ENCODE measurements around the gene NDUFS2. TPM values are rescaled to one million over a fixed set of nuclear protein-coding genes. Genes with fewer than 3 reads are reported as not detected.

The NDUFS2 gene
- total and polyA plus RNA-seq, 2 donors (not counting 1 experiment from before 2014, with no cell fraction given) = 53.9 to 82.3 TPM

- Histone ChIP-seq H3K4me2 (replicated peaks; ENCODE audit: low read depth, low read length, poor library complexity, severe bottlenecking) (no peak overlapping the region), H4K20me1 (ENCODE audit: control insufficient read depth, insufficient read depth, low read length, poor library complexity, severe bottlenecking) (peaks cover 23% of the 10 kb centered on the region), H2AFZ (ENCODE audit: insufficient read depth, low read depth, low read length, poor library complexity, severe bottlenecking) (no peak overlapping the region), H3K9me3 (ENCODE audit: control extremely low read depth in 1 of 3, control insufficient read depth in 2 of 3, insufficient read depth in 1 of 3, low read length in 2 of 3) (no peaks in the 10 kb centered on the region), H3K27ac (ENCODE audit: low read length in 2 of 2) (no peak overlapping the region), H3K36me3 (replicated peaks in 1 of 2; ENCODE audit: control extremely low read depth in 1 of 2, control insufficient read depth in 1 of 2, extremely low read depth in 1 of 2, insufficient read depth in 2 of 2, low read length in 1 of 2) (peaks cover 8 to 82% of the 10 kb centered on the region in 2 experiments), H3K79me2 (ENCODE audit: control insufficient read depth, insufficient read depth, low read length) (peaks cover 13% of the 10 kb centered on the region), H3K4me1 (ENCODE audit: control insufficient read depth in 2 of 2, insufficient read depth in 2 of 2, low read length in 2 of 2) (peaks cover under 1% of the 10 kb centered on the region in 2 donors), H3K27me3 (replicated peaks in 1 of 4; ENCODE audit: control extremely low read depth in 1 of 4, control insufficient read depth in 3 of 4, insufficient read depth in 4 of 4, low read length in 3 of 4) (peaks cover 0 to under 1% (median under 1%) of the 10 kb centered on the region in 4 experiments), H3K4me3 (ENCODE audit: control extremely low read depth in 1 of 5, extremely low read depth in 1 of 5, insufficient read depth in 1 of 5, low read depth in 2 of 5, low read length in 4 of 5) (no peak overlapping the region), H3K9ac (ENCODE audit: low read length) (no peak overlapping the region)
- no peak overlapping the region for H3K4me3 Mint-ChIP-seq
- H3K9me3 Mint-ChIP-seq (ENCODE audit: insufficient read depth) = no peaks in the 10 kb centered on the region
- H3K4me1 Mint-ChIP-seq = peaks cover 3% of the 10 kb centered on the region
- ChIA-PET POLR2A (interaction anchor here (0.6 kb wide), 1 partner anchor 171 kb away, joined by 4 read pairs; no protein-coding TSS in a partner anchor), CTCF (interaction anchor here (0.6 to 3.2 kb wide), 12 partner anchors 10 to 180 kb away, joined by 3 to 33 read pairs (median 6); partner anchors contain the start of genes APOA2, PPOX and TOMM40L)
- intact Hi-C loops (cut with micrococcal nuclease) = loop anchor here (1.0 kb wide), 1 partner anchor 172 kb away; no protein-coding TSS in a partner anchor
- ATAC-seq (ENCODE audit: low read depth) (peak; percentile 99), DNase-seq (peak; percentile 81)
- H3K27ac Mint-ChIP-seq = no peak overlapping the region
- peaks cover 4% of the 10 kb centered on the region for H3K27me3 Mint-ChIP-seq
- no peak for TF ChIP-seq EZH2 (IDR thresholded peaks at IDR 0.05; ENCODE audit: borderline replicate concordance, insufficient read depth, low read depth, low read length, poor library complexity, severe bottlenecking)
- TF ChIP-seq, protein P1, sequence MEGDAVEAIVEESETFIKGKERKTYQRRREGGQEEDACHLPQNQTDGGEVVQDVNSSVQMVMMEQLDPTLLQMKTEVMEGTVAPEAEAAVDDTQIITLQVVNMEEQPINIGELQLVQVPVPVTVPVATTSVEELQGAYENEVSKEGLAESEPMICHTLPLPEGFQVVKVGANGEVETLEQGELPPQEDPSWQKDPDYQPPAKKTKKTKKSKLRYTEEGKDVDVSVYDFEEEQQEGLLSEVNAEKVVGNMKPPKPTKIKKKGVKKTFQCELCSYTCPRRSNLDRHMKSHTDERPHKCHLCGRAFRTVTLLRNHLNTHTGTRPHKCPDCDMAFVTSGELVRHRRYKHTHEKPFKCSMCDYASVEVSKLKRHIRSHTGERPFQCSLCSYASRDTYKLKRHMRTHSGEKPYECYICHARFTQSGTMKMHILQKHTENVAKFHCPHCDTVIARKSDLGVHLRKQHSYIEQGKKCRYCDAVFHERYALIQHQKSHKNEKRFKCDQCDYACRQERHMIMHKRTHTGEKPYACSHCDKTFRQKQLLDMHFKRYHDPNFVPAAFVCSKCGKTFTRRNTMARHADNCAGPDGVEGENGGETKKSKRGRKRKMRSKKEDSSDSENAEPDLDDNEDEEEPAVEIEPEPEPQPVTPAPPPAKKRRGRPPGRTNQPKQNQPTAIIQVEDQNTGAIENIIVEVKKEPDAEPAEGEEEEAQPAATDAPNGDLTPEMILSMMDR (IDR thresholded peaks at IDR 0.05) = peak; percentile 74
- 61% methylated on average over 10 of the region's 11 CpGs for WGBS (ENCODE audit: insufficient coverage)
These were observed 7.7 kb downstream of the NDUFS2 start for GRCh38 chr1:161209790-161210409.

DNA sequence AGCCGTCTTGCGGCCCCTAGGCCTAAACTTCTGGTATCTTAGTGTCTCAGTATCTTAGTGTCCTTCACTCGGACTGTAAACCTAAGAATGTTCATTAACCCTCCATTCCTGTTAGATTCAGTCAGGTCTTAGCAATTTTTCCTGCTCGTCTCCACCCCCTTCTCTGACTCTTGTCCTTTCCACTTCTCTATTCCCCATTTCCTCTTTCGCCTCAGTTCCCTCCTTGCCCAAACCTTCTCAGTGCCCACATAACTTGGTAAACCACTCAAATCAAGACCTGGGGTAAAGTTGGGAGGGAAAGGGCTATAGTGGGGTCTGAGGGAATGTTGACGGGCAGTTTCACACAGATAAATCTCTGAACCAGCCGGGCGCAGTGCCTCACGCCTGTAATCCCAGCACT lies 12.2 kb downstream of the NDUFS2 start:
- Mint-ChIP-seq H3K9me3 (ENCODE audit: insufficient read depth) (no peaks in the 10 kb centered on the region), H3K27ac (no peak overlapping the region), H3K4me1 (peaks cover 27% of the 10 kb centered on the region), H3K27me3 (peaks cover 12% of the 10 kb centered on the region), H3K4me3 (no peak overlapping the region)
- Histone ChIP-seq H3K4me3 (ENCODE audit: control extremely low read depth in 1 of 5, extremely low read depth in 1 of 5, insufficient read depth in 1 of 5, low read depth in 2 of 5, low read length in 4 of 5) (no peak overlapping the region), H3K4me1 (ENCODE audit: control insufficient read depth in 2 of 2, insufficient read depth in 2 of 2, low read length in 2 of 2) (peaks cover 15 to 26% of the 10 kb centered on the region in 2 donors), H3K9me3 (ENCODE audit: control extremely low read depth in 1 of 3, control insufficient read depth in 2 of 3, insufficient read depth in 1 of 3, low read length in 2 of 3) (no peaks in the 10 kb centered on the region), H4K20me1 (ENCODE audit: control insufficient read depth, insufficient read depth, low read length, poor library complexity, severe bottlenecking) (peaks cover 4% of the 10 kb centered on the region), H3K9ac (ENCODE audit: low read length) (no peak overlapping the region), H3K4me2 (replicated peaks; ENCODE audit: low read depth, low read length, poor library complexity, severe bottlenecking) (no peak overlapping the region), H3K79me2 (ENCODE audit: control insufficient read depth, insufficient read depth, low read length) (no peaks in the 10 kb centered on the region), H3K27me3 (replicated peaks in 1 of 4; ENCODE audit: control extremely low read depth in 1 of 4, control insufficient read depth in 3 of 4, insufficient read depth in 4 of 4, low read length in 3 of 4) (peaks cover 0 to 12% (median 5%) of the 10 kb centered on the region in 4 experiments), H2AFZ (ENCODE audit: insufficient read depth, low read depth, low read length, poor library complexity, severe bottlenecking) (no peak overlapping the region), H3K27ac (ENCODE audit: low read length in 2 of 2) (no peak overlapping the region), H3K36me3 (replicated peaks in 1 of 2; ENCODE audit: control extremely low read depth in 1 of 2, control insufficient read depth in 1 of 2, extremely low read depth in 1 of 2, insufficient read depth in 2 of 2, low read length in 1 of 2) (peaks cover 8 to 52% of the 10 kb centered on the region in 2 experiments)
- DNase-seq (no peak), ATAC-seq (ENCODE audit: low read depth) (no peak)
- intact Hi-C loops (cut with micrococcal nuclease) = no loop called here
- 96% methylated on average over 4 of the region's 9 CpGs for WGBS (ENCODE audit: insufficient coverage)
- CTCF ChIA-PET = interaction anchor here (3.4 kb wide), 1 partner anchor 12 kb away, joined by 19 read pairs; the partner anchor contains the start of gene TOMM40L
- POLR2A ChIA-PET = interaction anchor here (0.7 kb wide), 2 partner anchors 10 to 512 kb away, joined by 5 to 7 read pairs; no protein-coding TSS in a partner anchor
- TF ChIP-seq EZH2 (IDR thresholded peaks at IDR 0.05; ENCODE audit: borderline replicate concordance, insufficient read depth, low read depth, low read length, poor library complexity, severe bottlenecking) = no peak
- TF ChIP-seq, protein P1 (IDR thresholded peaks at IDR 0.05) = no peak

Data from B cell (primary cell).